ENCODE measurements around the gene ASTN1. TPM values are rescaled to one million over a fixed set of nuclear protein-coding genes. Genes with fewer than 3 reads are reported as not detected.

The ASTN1 gene
- total RNA-seq, 4 donors from 2014 or later = 0.93 to 2.9 (median 2.3) TPM

DNA sequence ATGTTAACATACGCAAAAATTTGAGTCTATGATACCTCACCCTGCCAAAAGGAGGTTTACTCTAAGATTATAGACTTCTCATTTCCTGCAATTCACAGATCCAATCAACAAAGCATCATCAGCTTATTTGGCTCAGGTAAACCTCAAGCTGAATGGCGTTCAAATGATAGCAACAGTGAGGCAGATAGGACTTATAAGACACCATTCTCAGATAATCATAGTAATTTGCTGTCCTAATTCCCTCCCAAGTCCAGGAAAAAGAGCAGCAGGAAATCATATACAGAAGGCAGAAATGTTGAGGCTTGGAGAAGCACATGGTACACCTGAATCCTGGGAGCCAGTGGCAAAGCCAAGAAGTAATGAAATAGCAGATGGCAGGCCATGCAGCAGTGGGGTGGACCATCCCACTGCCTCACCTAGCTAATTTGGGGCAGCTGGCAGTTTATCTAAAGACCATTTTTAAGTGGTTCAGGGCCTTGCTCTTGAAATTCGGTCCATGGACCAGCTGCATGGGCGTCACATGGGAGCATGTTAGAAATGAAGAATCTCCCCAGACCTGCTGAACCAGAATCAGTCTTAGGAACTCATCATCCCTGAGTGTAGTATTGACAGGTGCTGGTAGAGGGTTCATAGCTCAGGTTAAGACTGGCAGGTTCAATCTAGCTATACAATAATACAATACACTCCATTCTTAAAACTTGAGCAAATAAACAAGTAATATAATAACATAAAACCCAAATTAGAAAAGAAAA lies 57.7 kb downstream of the ASTN1 start:
- Histone ChIP-seq H3K36me3 (no peaks in the 10 kb centered on the region), H3K27me3 (no peaks in the 10 kb centered on the region), H3K4me3 (no peak overlapping the region), H3K9me3 (no peaks in the 10 kb centered on the region), H3K27ac (no peak overlapping the region), H3K4me1 (no peaks in the 10 kb centered on the region)
- 63 to 76% methylated on average over 3 to 4 of the region's 4 CpGs for WGBS, 2 donors (ENCODE audit: low coverage in 1 of 2)
- no peak for ATAC-seq
- no peak for TF ChIP-seq POLR2A (IDR thresholded peaks at IDR 0.05)
- TF ChIP-seq EP300 (IDR thresholded peaks at IDR 0.05) = no peak
- no peak for TF ChIP-seq CTCF (IDR thresholded peaks at IDR 0.05)
- TF ChIP-seq POLR2AphosphoS5 (IDR thresholded peaks at IDR 0.05) = no peak

DNA sequence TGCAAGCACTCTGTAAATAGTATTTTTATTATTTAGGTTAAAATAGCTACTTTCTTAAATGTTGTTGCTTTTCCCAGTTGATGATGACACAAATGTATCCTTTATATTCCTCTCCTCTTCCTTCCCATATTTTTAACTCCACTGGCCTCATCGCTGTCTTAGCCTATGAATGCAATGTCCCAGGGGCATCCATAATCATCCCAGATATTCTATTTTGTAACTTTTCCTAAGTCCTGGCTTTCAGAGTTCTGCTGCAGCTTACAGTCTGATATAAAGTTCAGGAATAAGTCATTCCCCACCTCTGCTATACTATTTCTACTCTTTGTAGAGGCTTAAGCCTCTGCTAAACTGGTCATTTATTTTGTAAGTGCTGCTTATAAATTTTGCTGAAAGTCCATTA lies 58.3 kb downstream of the ASTN1 start:
- TF ChIP-seq EP300 (IDR thresholded peaks at IDR 0.05) = no peak
- no peak for TF ChIP-seq POLR2AphosphoS5 (IDR thresholded peaks at IDR 0.05)
- no peak for TF ChIP-seq CTCF (IDR thresholded peaks at IDR 0.05)
- TF ChIP-seq POLR2A (IDR thresholded peaks at IDR 0.05) = no peak
- Histone ChIP-seq H3K27ac (no peak overlapping the region), H3K27me3 (no peaks in the 10 kb centered on the region), H3K4me3 (no peak overlapping the region), H3K4me1 (no peaks in the 10 kb centered on the region), H3K9me3 (no peaks in the 10 kb centered on the region), H3K36me3 (no peaks in the 10 kb centered on the region)
- 40 to 83% methylated on average over 1 of the region's 1 CpG for WGBS, 2 donors (ENCODE audit: low coverage in 1 of 2)
- no peak for ATAC-seq

DNA sequence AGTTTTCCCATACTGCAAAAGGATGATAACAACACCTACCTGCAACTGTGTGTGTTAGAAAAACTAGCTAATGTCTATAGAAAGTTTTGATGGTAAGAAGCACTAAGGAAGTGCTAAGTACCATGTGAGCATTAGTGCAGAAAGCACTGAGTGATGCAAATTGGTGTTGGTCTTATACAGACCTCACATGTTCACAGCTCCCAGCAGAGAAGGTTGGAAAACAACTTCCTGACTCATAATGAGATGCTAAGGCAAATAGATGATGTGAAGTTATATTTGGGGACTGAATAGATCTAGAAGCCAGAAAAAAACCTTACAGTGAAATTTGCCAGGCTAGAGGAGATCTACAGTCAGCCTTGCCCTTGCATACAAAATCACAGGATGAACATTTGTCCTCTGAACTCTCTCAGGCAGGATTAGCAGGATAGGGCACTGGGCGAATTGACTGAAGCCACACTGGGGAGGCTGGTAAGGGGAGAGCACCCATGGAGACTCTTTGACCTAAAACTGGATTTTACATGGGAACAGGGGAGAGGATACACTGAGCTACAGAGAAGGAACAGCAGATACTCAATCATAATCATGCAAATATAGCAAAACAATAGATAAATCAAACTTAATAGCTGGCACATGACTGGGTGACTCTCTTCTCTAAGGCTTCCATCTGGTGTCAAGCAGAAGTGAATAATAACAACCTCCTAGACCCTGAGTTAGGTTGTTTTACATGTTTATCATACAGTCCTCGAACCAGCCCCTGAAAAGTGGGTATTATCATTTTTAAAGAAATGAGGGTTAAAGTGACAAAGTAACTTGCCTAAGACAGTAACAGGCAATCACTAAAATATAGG lies 61.3 kb downstream of the ASTN1 start:
- Histone ChIP-seq H3K4me1 (no peaks in the 10 kb centered on the region), H3K36me3 (no peaks in the 10 kb centered on the region), H3K27me3 (no peaks in the 10 kb centered on the region), H3K9me3 (no peaks in the 10 kb centered on the region), H3K4me3 (no peak overlapping the region), H3K27ac (no peak overlapping the region)
- no peak for ATAC-seq
- TF ChIP-seq POLR2AphosphoS5 (IDR thresholded peaks at IDR 0.05) (no peak), CTCF (IDR thresholded peaks at IDR 0.05) (no peak), EP300 (IDR thresholded peaks at IDR 0.05) (no peak), POLR2A (IDR thresholded peaks at IDR 0.05) (no peak)
- 91 to 100% methylated on average over 1 to 2 of the region's 2 CpGs for WGBS, 2 donors (ENCODE audit: low coverage in 1 of 2)

GRCh38 chr1:177092001-177092400 lies 72.5 kb downstream of the ASTN1 start:
- Histone ChIP-seq H3K9me3 (no peaks in the 10 kb centered on the region), H3K27me3 (no peaks in the 10 kb centered on the region), H3K27ac (no peak overlapping the region), H3K4me3 (no peak overlapping the region), H3K36me3 (no peaks in the 10 kb centered on the region), H3K4me1 (no peaks in the 10 kb centered on the region)
- no peak for ATAC-seq
- TF ChIP-seq EP300 (IDR thresholded peaks at IDR 0.05) (no peak), POLR2A (IDR thresholded peaks at IDR 0.05) (no peak), CTCF (IDR thresholded peaks at IDR 0.05) (no peak), POLR2AphosphoS5 (IDR thresholded peaks at IDR 0.05) (no peak)

All from gastroesophageal sphincter (tissue), 4 donors.